WTC11 (cell line): Measurements from ENCODE around the gene ZSCAN10. TPM values are rescaled to one million over a fixed set of nuclear protein-coding genes. Genes with fewer than 3 reads are reported as not detected.

Source experiments
- ATAC-seq: fragments of 200-7000 bp; cut with Tn5 transposase; 2 replicates; pipeline ENCODE4 v1.10.0; 2021; ENCODE audit warnings: mild to moderate bottlenecking, moderate library complexity
- CTCF ChIA-PET: fragments of 300-600 bp; sonication (Branson Sonifier 250); formaldehyde crosslinking; loops from one replicate; lab custom pipeline; 2021; ENCODE audit warnings: antibody characterized with exemption; lab: Charles Lee
- POLR2A ChIA-PET: fragments of 350-600 bp; sonication (Branson Sonifier 250); formaldehyde crosslinking; loops from one replicate; lab custom pipeline; 2021; ENCODE audit warnings: antibody characterized with exemption; lab: Charles Lee
- DNase-seq: peaks from one replicate; pipeline ENCODE4 v3.0.0; 2021; ENCODE audit warnings: low spot score
- H3K27ac Mint-ChIP-seq: 2 replicates; pipeline ENCODE4 v1.8.0; 2021; ENCODE audit warnings: mixed read lengths
- H3K27me3 Mint-ChIP-seq: 2 replicates; pipeline ENCODE4 v1.8.0; 2021; ENCODE audit warnings: low read depth, mild to moderate bottlenecking, moderate library complexity, mixed read lengths
- H3K36me3 Mint-ChIP-seq: 2 replicates; pipeline ENCODE4 v1.8.0; 2021; ENCODE audit warnings: mixed read lengths
- H3K4me1 Mint-ChIP-seq: 2 replicates; pipeline ENCODE4 v1.8.0; 2022; ENCODE audit warnings: mixed read lengths
- H3K4me3 Mint-ChIP-seq: 2 replicates; pipeline ENCODE4 v1.8.0; 2021; ENCODE audit warnings: mild to moderate bottlenecking, moderate library complexity, mixed read lengths
- H3K9me3 Mint-ChIP-seq: 2 replicates; pipeline ENCODE4 v1.8.0; 2021; ENCODE audit warnings: mixed read lengths
- ATF6 ChIP-seq: sonication (generic); formaldehyde crosslinking; IDR thresholded peaks from 2 replicates; pipeline ENCODE4 v1.8.1; 2023; ENCODE audit warnings: mild to moderate bottlenecking, missing genetic modification reagents
- CDX4 ChIP-seq: fragments of 250-450 bp; sonication (Bioruptor Pico); IDR thresholded peaks from 2 replicates; pipeline ENCODE4 v1.9.0; 2021; ENCODE audit warnings: moderate library complexity, mild to moderate bottlenecking, inconsistent platforms, borderline replicate concordance
- E2F1 ChIP-seq: sonication (generic); formaldehyde crosslinking; IDR thresholded peaks from 2 replicates; pipeline ENCODE4 v1.8.0; 2022; ENCODE audit warnings: mild to moderate bottlenecking, missing genetic modification reagents
- E2F5 ChIP-seq: sonication (generic); formaldehyde crosslinking; IDR thresholded peaks from 2 replicates; pipeline ENCODE4 v1.8.1; 2022; ENCODE audit warnings: mild to moderate bottlenecking, moderate library complexity, missing genetic modification reagents
- ELF4 ChIP-seq: sonication (generic); formaldehyde crosslinking; IDR thresholded peaks from 2 replicates; pipeline ENCODE4 v1.8.1; 2022; ENCODE audit warnings: low read depth, mild to moderate bottlenecking, moderate library complexity, missing genetic modification reagents
- GTF2I ChIP-seq: fragments of 250-450 bp; sonication (Bioruptor Pico); conservative IDR thresholded peaks from 2 replicates; pipeline ENCODE4 v1.4.0; 2021; ENCODE audit warnings: mild to moderate bottlenecking
- HMGA2 ChIP-seq: fragments of 250-450 bp; sonication (Bioruptor Pico); IDR thresholded peaks from 2 replicates; pipeline ENCODE4 v1.4.0; 2021; ENCODE audit warnings: mild to moderate bottlenecking, moderate library complexity
- HMGXB4 ChIP-seq: sonication (generic); formaldehyde crosslinking; IDR thresholded peaks from 2 replicates; pipeline ENCODE4 v1.8.1; 2023; ENCODE audit warnings: mild to moderate bottlenecking, moderate library complexity, missing genetic modification reagents
- MAX ChIP-seq: sonication (generic); formaldehyde crosslinking; IDR thresholded peaks from 2 replicates; pipeline ENCODE4 v1.8.0; 2022; ENCODE audit warnings: mild to moderate bottlenecking, missing genetic modification reagents
- NFE2L1 ChIP-seq: sonication (generic); formaldehyde crosslinking; IDR thresholded peaks from 2 replicates; pipeline ENCODE4 v1.8.1; 2023; ENCODE audit warnings: missing genetic modification reagents
- NFYB ChIP-seq: sonication (generic); formaldehyde crosslinking; conservative IDR thresholded peaks from 2 replicates; pipeline ENCODE4 v1.8.0; 2022; ENCODE audit warnings: low read depth, missing genetic modification reagents
- NR1H2 ChIP-seq: sonication (generic); formaldehyde crosslinking; IDR thresholded peaks from 2 replicates; pipeline ENCODE4 v1.9.0; 2021; ENCODE audit warnings: mild to moderate bottlenecking, moderate library complexity, missing genetic modification reagents
- PRDM15 ChIP-seq: sonication (generic); formaldehyde crosslinking; IDR thresholded peaks from 2 replicates; pipeline ENCODE4 v1.8.0; 2022; ENCODE audit warnings: missing genetic modification reagents
- SMAD3 ChIP-seq: sonication (generic); formaldehyde crosslinking; IDR thresholded peaks from 2 replicates; pipeline ENCODE4 v1.8.0; 2022; ENCODE audit warnings: missing genetic modification reagents, mild to moderate bottlenecking, borderline replicate concordance
- SOX15 ChIP-seq: fragments of 250-450 bp; sonication (Bioruptor Pico); IDR thresholded peaks from 2 replicates; pipeline ENCODE4 v1.9.0; 2021; ENCODE audit warnings: mild to moderate bottlenecking
- SP1 ChIP-seq: sonication (generic); formaldehyde crosslinking; conservative IDR thresholded peaks from 2 replicates; pipeline ENCODE4 v1.8.1; 2022; ENCODE audit warnings: missing genetic modification reagents
- TEAD1 ChIP-seq: sonication (generic); formaldehyde crosslinking; IDR thresholded peaks from 2 replicates; pipeline ENCODE4 v1.8.0; 2022; ENCODE audit warnings: mild to moderate bottlenecking, missing genetic modification reagents
- USF1 ChIP-seq: sonication (generic); formaldehyde crosslinking; IDR thresholded peaks from 2 replicates; pipeline ENCODE4 v1.8.0; 2022; ENCODE audit warnings: mild to moderate bottlenecking, missing genetic modification reagents
- ZNF138 ChIP-seq: sonication (generic); formaldehyde crosslinking; conservative IDR thresholded peaks from 2 replicates; pipeline ENCODE4 v1.8.1; 2022; ENCODE audit warnings: mild to moderate bottlenecking, moderate library complexity, missing genetic modification reagents
- ZNF512 ChIP-seq: sonication (generic); formaldehyde crosslinking; IDR thresholded peaks from 2 replicates; pipeline ENCODE4 v1.8.1; 2022; ENCODE audit warnings: missing genetic modification reagents, borderline replicate concordance
- total RNA-seq: library from RNA; stranded (reverse); gene quantifications from 3 replicates; pipeline ENCODE4 v1.2.3, GENCODE V29; 2021

ZSCAN10 gene
- total RNA-seq, 1 experiment from 2014 or later: 263 TPM

GRCh38 chr16:3135126-3135715, 36.1 kb upstream of the ZSCAN10 start (continued):
- TF ChIP-seq ZNF512 (CRISPR knock-in tag) (no peak), CDX4 (CRISPR knock-in tag) (no peak), ELF4 (CRISPR knock-in tag) (no peak), E2F5 (CRISPR knock-in tag) (0 out of 2 replicates have a peak, but pooled peaks have one; percentile 58), NFE2L1 (CRISPR knock-in tag) (no peak)

GRCh38 chr16:3134338-3135125, 35.4 kb upstream of the ZSCAN10 start, which contains the start of gene ZNF213:
ZNF213 (plus strand) TSS chr16:3135029; CDS start chr16:3137281, 2,252 bp downstream.
- DNase-seq (peak; percentile 94), ATAC-seq (peak; percentile 94)
- Mint-ChIP-seq H3K4me1 (peaks cover 19% of the 10 kb centered on the region), H3K27ac (peak within 1 kb of the TSS; percentile 99), H3K36me3 (peaks cover 11% of the 10 kb centered on the region; the same call in 1 of the 2 replicates), H3K9me3 (no peaks in the 10 kb centered on the region), H3K4me3 (peak within 1 kb of the TSS; percentile 98), H3K27me3 (no peaks in the 10 kb centered on the region)
- ChIA-PET POLR2A (interaction anchor here (0.6 to 2.1 kb wide), 12 partner anchors 10 to 87 kb away, joined by 3 to 14 read pairs (median 4); no protein-coding TSS in a partner anchor), CTCF (interaction anchor here (0.6 to 3.0 kb wide), 28 partner anchors 10 to 419 kb away, joined by 3 to 47 read pairs (median 4); partner anchors contain the start of gene ZSCAN10)
- TF ChIP-seq HMGXB4 (CRISPR knock-in tag): 0 out of 2 replicates have a peak, but pooled peaks have one; percentile 42
- peak; percentile 54; the same call in 1 of the 2 replicates for TF ChIP-seq SP1 (CRISPR knock-in tag)
- TF ChIP-seq NR1H2 (CRISPR knock-in tag): no peak
- 0 out of 2 replicates have a peak, but pooled peaks have one; percentile 34 for TF ChIP-seq SMAD3 (CRISPR knock-in tag)
- peak; percentile 67 for TF ChIP-seq MAX
- TF ChIP-seq E2F1 (CRISPR knock-in tag): no peak
- 0 out of 2 replicates have a peak, but pooled peaks have one; percentile 14 for TF ChIP-seq USF1 (CRISPR knock-in tag)
- no peak for TF ChIP-seq ZNF138 (CRISPR knock-in tag)
- no peak for TF ChIP-seq ATF6
- 0 out of 2 replicates have a peak, but pooled peaks have one; percentile 4 for TF ChIP-seq PRDM15 (CRISPR knock-in tag)
- no peak for TF ChIP-seq SOX15
- TF ChIP-seq TEAD1 (CRISPR knock-in tag): 0 out of 2 replicates have a peak, but pooled peaks have one; percentile 52
- TF ChIP-seq NFYB (CRISPR knock-in tag): peak; percentile 74
- TF ChIP-seq HMGA2 (CRISPR knock-in tag): 0 out of 2 replicates have a peak, but pooled peaks have one; percentile 16
- no peak for TF ChIP-seq GTF2I (CRISPR knock-in tag)
